HEK293T (cell line): ENCODE results near the gene MGAT5B.

ENCODE experiments used
- CTCF ChIA-PET: fragments of 350-600 bp; formaldehyde crosslinking; extraction: SDS; loops from one replicate; lab custom pipeline; 2021; ENCODE audit warnings: antibody characterized with exemption, inconsistent platforms; lab: Yijun Ruan, JAX
- POLR2A ChIA-PET: fragments of 350-600 bp; formaldehyde crosslinking; extraction: SDS; loops from one replicate; lab custom pipeline; 2020; ENCODE audit warnings: antibody characterized with exemption, inconsistent platforms; lab: Yijun Ruan, JAX
- DNase-seq: peaks from one replicate; pipeline ENCODE4 v3.0.0; 2012; ENCODE audit warnings: mixed read lengths; ENCODE audit errors: extremely low spot score
- ARNT ChIP-seq: fragments of 450-650 bp; IDR thresholded peaks from 2 replicates; pipeline ENCODE4 v1.6.1; 2017; ENCODE audit warnings: mild to moderate bottlenecking
- BHLHE40 ChIP-seq: fragments of 450-650 bp; IDR thresholded peaks from 2 replicates; pipeline ENCODE4 v1.6.1; 2016; ENCODE audit warnings: mild to moderate bottlenecking, moderate library complexity, borderline replicate concordance
- CTBP1 ChIP-seq: fragments of 450-650 bp; IDR thresholded peaks from 2 replicates; pipeline ENCODE4 v1.6.1; 2016; ENCODE audit warnings: borderline replicate concordance
- ELF4 ChIP-seq: fragments of 450-650 bp; IDR thresholded peaks from 2 replicates; pipeline ENCODE4 v1.6.1; 2017; ENCODE audit warnings: antibody characterized with exemption
- FOXA1 ChIP-seq: fragments of 450-650 bp; IDR thresholded peaks from 2 replicates; pipeline ENCODE4 v1.6.1; 2016; ENCODE audit warnings: mild to moderate bottlenecking
- FOXK2 ChIP-seq: fragments of 450-650 bp; IDR thresholded peaks from 2 replicates; pipeline ENCODE4 v1.6.1; 2016; ENCODE audit warnings: mild to moderate bottlenecking
- FOXM1 ChIP-seq: fragments of 450-650 bp; IDR thresholded peaks from 2 replicates; pipeline ENCODE4 v1.6.1; 2017; ENCODE audit warnings: mild to moderate bottlenecking, borderline replicate concordance
- HDGF ChIP-seq: fragments of 450-650 bp; IDR thresholded peaks from 2 replicates; pipeline ENCODE4 v1.6.1; 2017; ENCODE audit warnings: antibody characterized with exemption, borderline replicate concordance
- L3MBTL2 ChIP-seq: fragments of 450-650 bp; conservative IDR thresholded peaks from 2 replicates; pipeline ENCODE4 v1.6.1; 2016; ENCODE audit warnings: mild to moderate bottlenecking
- LEF1 ChIP-seq: fragments of 450-650 bp; IDR thresholded peaks from 2 replicates; pipeline ENCODE4 v1.6.1; 2017; ENCODE audit warnings: mild to moderate bottlenecking, borderline replicate concordance
- NFRKB ChIP-seq: fragments of 450-650 bp; IDR thresholded peaks from 2 replicates; pipeline ENCODE4 v1.6.1; 2016; ENCODE audit warnings: mild to moderate bottlenecking, moderate library complexity
- SP1 ChIP-seq: fragments of 450-650 bp; IDR thresholded peaks from 2 replicates; pipeline ENCODE4 v1.6.1; 2017
- SUZ12 ChIP-seq: fragments of 450-650 bp; IDR thresholded peaks from 2 replicates; pipeline ENCODE4 v1.6.1; 2016; ENCODE audit warnings: mild to moderate bottlenecking
- TARDBP ChIP-seq: fragments of 450-650 bp; IDR thresholded peaks from 2 replicates; pipeline ENCODE4 v1.6.1; 2016
- ZNF384 ChIP-seq: fragments of 450-650 bp; IDR thresholded peaks from 2 replicates; pipeline ENCODE4 v1.6.1; 2016
- TF ChIP-seq, protein P1 (sequence below): fragments of 450-650 bp; IDR thresholded peaks from 2 replicates; pipeline ENCODE4 v1.6.1; 2016

MGAT5B gene

DNA sequence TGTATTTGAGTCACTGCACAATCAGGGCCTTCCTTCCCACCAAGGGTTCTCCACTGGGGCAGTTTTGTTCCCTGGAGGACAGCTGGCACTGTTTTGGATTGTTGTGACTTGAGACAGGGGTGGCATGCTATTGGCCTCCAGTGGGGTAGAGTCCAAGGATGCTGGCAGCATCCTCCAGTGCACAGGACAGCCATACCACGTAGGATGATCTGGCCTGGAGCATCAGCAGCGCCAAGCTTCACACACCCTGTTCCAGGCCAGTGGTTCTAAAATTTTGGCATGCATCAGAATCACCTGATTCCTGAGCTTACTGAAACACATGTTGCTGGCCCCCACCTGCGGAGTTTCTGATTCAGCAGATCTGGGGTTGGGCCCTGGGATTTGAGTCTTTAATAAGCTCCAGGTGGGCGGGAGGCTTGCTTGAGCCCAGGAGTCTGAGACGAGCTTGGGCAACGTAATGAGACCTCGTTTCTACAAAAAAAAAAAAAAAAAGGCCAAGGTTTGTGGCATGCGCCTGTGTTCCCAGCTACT is 83.2 kb downstream of the MGAT5B start:
- TF ChIP-seq CTBP1 (no peak), FOXA1 (no peak), BHLHE40 (no peak), LEF1 (no peak), TARDBP (no peak), L3MBTL2 (no peak)
- ChIA-PET CTCF (no interaction called here), POLR2A (no interaction called here)
- DNase-seq, result no peak

DNA sequence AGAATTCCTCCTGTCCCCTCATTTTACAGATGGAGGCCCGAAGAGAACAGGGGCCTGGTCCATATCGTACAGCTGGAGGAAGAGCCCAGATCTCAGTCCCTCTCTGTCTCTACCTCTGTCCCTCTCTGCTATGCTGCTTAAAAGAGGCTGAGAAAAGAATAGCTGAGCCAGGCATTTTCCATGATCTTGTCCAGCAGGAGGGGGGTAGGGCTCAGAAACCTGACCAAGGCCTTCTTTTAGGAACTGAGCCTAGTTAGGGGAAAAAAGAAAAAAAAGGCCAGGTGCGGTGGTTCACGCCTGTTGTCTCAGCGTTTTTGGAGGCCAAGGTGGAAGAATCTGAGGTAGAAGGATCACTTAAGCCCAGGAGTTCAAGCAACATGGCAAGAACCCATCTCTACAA is 84.2 kb downstream of the MGAT5B start:
- TF ChIP-seq LEF1, result no peak
- TF ChIP-seq CTBP1, result no peak
- no peak for TF ChIP-seq ELF4
- TF ChIP-seq L3MBTL2, result no peak
- no peak for TF ChIP-seq BHLHE40
- no peak for TF ChIP-seq TARDBP
- no peak for TF ChIP-seq ARNT
- TF ChIP-seq, protein P1, sequence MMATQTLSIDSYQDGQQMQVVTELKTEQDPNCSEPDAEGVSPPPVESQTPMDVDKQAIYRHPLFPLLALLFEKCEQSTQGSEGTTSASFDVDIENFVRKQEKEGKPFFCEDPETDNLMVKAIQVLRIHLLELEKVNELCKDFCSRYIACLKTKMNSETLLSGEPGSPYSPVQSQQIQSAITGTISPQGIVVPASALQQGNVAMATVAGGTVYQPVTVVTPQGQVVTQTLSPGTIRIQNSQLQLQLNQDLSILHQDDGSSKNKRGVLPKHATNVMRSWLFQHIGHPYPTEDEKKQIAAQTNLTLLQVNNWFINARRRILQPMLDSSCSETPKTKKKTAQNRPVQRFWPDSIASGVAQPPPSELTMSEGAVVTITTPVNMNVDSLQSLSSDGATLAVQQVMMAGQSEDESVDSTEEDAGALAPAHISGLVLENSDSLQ, result no peak
- no peak for TF ChIP-seq FOXM1
- no peak for TF ChIP-seq ZNF384
- no peak for TF ChIP-seq FOXK2
- no peak for TF ChIP-seq SP1
- TF ChIP-seq HDGF, result no peak
- no peak for TF ChIP-seq SUZ12
- no peak for TF ChIP-seq FOXA1
- TF ChIP-seq NFRKB, result no peak
- POLR2A ChIA-PET, result no interaction called here
- CTCF ChIA-PET, result no interaction called here
- DNase-seq, result no peak

DNA sequence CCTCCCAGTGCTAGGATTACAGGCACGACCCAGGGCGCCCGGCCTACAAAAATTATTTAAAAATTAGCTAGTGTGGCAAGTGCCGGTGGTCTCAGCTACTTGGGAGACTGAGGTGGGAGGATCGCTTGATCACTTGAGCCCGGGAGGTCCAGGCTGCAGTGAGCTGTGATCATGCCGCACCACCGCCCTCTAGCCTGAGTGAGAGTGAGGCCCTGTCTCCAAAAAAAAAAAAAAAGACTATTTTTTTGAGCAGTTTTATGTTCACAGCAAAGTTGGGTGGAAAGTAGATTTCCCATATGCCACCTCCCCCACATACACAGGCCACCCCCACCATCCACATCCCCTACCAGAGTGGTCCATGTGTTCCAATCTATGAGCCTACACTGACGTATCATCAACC is 84.9 kb downstream of the MGAT5B start:
- no peak for TF ChIP-seq CTBP1
- TF ChIP-seq NFRKB, result no peak
- TF ChIP-seq SUZ12, result no peak
- TF ChIP-seq ZNF384, result no peak
- TF ChIP-seq ELF4, result no peak
- TF ChIP-seq ARNT, result no peak
- no peak for TF ChIP-seq FOXM1
- TF ChIP-seq LEF1, result no peak
- TF ChIP-seq L3MBTL2, result no peak
- TF ChIP-seq BHLHE40, result no peak
- no peak for TF ChIP-seq TARDBP
- TF ChIP-seq HDGF, result no peak
- no peak for TF ChIP-seq SP1
- ChIA-PET POLR2A (no interaction called here), CTCF (interaction anchor here (1.9 kb wide), 1 partner anchor 103 kb away, joined by 6 read pairs; no protein-coding TSS in a partner anchor)
- no peak for DNase-seq

DNA sequence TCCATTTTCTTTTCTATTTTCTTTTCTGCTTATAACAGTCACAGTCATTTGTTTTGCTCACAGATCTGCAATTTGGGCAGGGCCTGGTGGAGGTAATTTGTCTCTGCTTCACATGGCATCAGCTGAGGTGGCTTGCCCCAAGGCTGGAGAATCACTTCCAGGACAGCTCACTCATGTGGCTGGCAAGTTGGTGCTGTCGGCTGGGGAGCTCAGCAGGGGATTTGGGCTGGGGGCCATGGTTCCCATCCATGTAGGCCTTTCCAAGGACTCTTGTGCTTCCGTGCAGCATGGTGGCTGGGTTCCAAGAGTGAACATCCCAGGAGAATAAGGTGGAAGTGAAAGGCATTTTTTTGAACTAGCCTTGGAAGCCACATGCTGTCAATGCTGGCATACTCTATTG is 85.7 kb downstream of the MGAT5B start:
- no peak for TF ChIP-seq FOXK2
- TF ChIP-seq ELF4, result no peak
- TF ChIP-seq BHLHE40, result no peak
- TF ChIP-seq, protein P1, result no peak
- TF ChIP-seq ZNF384, result no peak
- TF ChIP-seq CTBP1, result no peak
- TF ChIP-seq LEF1, result no peak
- no peak for TF ChIP-seq SUZ12
- TF ChIP-seq SP1, result no peak
- no peak for TF ChIP-seq HDGF
- TF ChIP-seq L3MBTL2, result no peak
- TF ChIP-seq NFRKB, result no peak
- no peak for TF ChIP-seq TARDBP
- TF ChIP-seq FOXA1, result no peak
- TF ChIP-seq FOXM1, result no peak
- TF ChIP-seq ARNT, result no peak
- POLR2A ChIA-PET, result interaction anchor here (2.8 kb wide), 1 partner anchor 15 kb away, joined by 13 read pairs; no protein-coding TSS in a partner anchor
- no peak for DNase-seq
- CTCF ChIA-PET, result interaction anchor here (1.9 kb wide), 1 partner anchor 102 kb away, joined by 6 read pairs; no protein-coding TSS in a partner anchor

DNA sequence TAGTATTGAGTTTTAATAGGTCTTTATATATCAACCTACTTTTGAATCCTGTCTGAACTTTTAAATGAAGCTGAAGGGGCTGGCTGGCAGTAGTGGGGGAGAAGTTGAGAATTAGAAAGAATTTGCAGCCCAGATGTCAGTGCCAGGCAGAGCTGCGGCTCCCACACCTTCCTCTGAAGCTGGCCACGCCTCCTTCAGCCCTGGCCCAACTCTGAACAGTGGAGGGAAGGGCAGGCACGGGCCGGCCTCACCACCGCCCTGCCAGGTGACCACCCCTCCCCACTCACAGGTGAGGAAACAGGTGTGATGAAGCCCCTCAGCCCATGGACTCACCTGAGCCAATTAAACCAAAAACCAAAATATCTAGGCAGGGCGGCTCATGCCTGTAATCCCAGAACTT is 87.0 kb downstream of the MGAT5B start:
- DNase-seq, result no peak
- CTCF ChIA-PET, result interaction anchor here (1.9 kb wide), 1 partner anchor 101 kb away, joined by 6 read pairs; no protein-coding TSS in a partner anchor
- TF ChIP-seq TARDBP (no peak), ZNF384 (no peak), HDGF (no peak), L3MBTL2 (no peak), ARNT (no peak), SUZ12 (no peak), FOXA1 (no peak), BHLHE40 (no peak), ELF4 (no peak), LEF1 (no peak), FOXK2 (no peak), SP1 (no peak)
- TF ChIP-seq, protein P1, result no peak
- POLR2A ChIA-PET, result interaction anchor here (2.8 kb wide), 1 partner anchor 14 kb away, joined by 13 read pairs; no protein-coding TSS in a partner anchor

DNA sequence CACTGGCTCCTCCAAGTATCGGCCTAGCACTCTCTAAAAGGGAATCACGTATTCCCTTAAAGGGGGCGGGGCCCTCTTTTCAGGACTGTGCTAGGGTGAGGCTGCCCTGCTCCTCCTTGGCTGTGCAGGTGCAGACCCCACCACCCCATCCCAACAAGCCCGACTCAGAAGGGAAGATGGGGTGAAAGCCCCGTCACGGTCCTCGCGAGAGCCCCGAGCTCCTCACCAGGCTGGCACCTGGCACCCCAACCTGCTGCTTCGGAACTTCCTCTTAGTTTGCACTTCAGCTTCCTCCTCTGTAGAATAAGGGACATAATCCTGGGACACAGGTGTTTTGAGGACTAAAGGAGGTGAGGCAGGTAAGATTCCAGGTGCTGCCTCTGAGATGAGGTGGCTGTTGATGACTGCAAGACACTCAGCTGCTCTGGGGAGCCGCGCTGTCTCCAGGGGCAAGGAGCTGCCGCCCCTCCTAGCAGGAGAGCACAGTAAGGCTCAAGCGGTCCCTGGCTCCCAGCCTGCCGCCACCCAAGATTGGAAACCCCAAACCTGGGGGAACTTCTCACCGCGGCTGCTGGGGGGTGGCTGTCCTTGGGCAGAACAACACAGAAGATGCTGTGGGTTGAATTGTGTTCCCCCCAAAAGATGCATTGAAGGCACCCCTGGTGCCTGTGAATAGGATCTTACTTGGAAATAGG is 88.8 kb downstream of the MGAT5B start:
- no peak for TF ChIP-seq ZNF384
- no peak for TF ChIP-seq ARNT
- no peak for TF ChIP-seq NFRKB
- no peak for TF ChIP-seq FOXM1
- TF ChIP-seq FOXA1, result no peak
- TF ChIP-seq TARDBP, result no peak
- TF ChIP-seq HDGF, result no peak
- TF ChIP-seq CTBP1, result no peak
- DNase-seq, result no peak
- CTCF ChIA-PET, result no interaction called here
- POLR2A ChIA-PET, result interaction anchor here (2.3 kb wide), 1 partner anchor 12 kb away, joined by 8 read pairs; no protein-coding TSS in a partner anchor
